WTC11 (cell line): ENCODE results near the gene ATG5. TPM values are rescaled to one million over a fixed set of nuclear protein-coding genes. Genes with fewer than 3 reads are reported as not detected.

Experiments
- ATAC-seq: fragments of 200-7000 bp; cut with Tn5 transposase; 2 replicates; pipeline ENCODE4 v1.10.0; 2021; ENCODE audit warnings: mild to moderate bottlenecking, moderate library complexity
- CTCF ChIA-PET: fragments of 300-600 bp; sonication (Branson Sonifier 250); formaldehyde crosslinking; loops from one replicate; lab custom pipeline; 2021; ENCODE audit warnings: antibody characterized with exemption; lab: Charles Lee
- POLR2A ChIA-PET: fragments of 350-600 bp; sonication (Branson Sonifier 250); formaldehyde crosslinking; loops from one replicate; lab custom pipeline; 2021; ENCODE audit warnings: antibody characterized with exemption; lab: Charles Lee
- DNase-seq: peaks from one replicate; pipeline ENCODE4 v3.0.0; 2021; ENCODE audit warnings: low spot score
- H3K27ac Mint-ChIP-seq: 2 replicates; pipeline ENCODE4 v1.8.0; 2021; ENCODE audit warnings: mixed read lengths
- H3K27me3 Mint-ChIP-seq: 2 replicates; pipeline ENCODE4 v1.8.0; 2021; ENCODE audit warnings: low read depth, mild to moderate bottlenecking, moderate library complexity, mixed read lengths
- H3K36me3 Mint-ChIP-seq: 2 replicates; pipeline ENCODE4 v1.8.0; 2021; ENCODE audit warnings: mixed read lengths
- H3K4me1 Mint-ChIP-seq: 2 replicates; pipeline ENCODE4 v1.8.0; 2022; ENCODE audit warnings: mixed read lengths
- H3K4me3 Mint-ChIP-seq: 2 replicates; pipeline ENCODE4 v1.8.0; 2021; ENCODE audit warnings: mild to moderate bottlenecking, moderate library complexity, mixed read lengths
- H3K9me3 Mint-ChIP-seq: 2 replicates; pipeline ENCODE4 v1.8.0; 2021; ENCODE audit warnings: mixed read lengths
- ATF6 ChIP-seq: sonication (generic); formaldehyde crosslinking; IDR thresholded peaks from 2 replicates; pipeline ENCODE4 v1.8.1; 2023; ENCODE audit warnings: mild to moderate bottlenecking, missing genetic modification reagents
- CBFB ChIP-seq: sonication (generic); formaldehyde crosslinking; IDR thresholded peaks from 2 replicates; pipeline ENCODE4 v1.8.1; 2022; ENCODE audit warnings: mild to moderate bottlenecking, low read depth, missing genetic modification reagents
- E2F5 ChIP-seq: sonication (generic); formaldehyde crosslinking; IDR thresholded peaks from 2 replicates; pipeline ENCODE4 v1.8.1; 2022; ENCODE audit warnings: mild to moderate bottlenecking, moderate library complexity, missing genetic modification reagents
- ELF4 ChIP-seq: sonication (generic); formaldehyde crosslinking; IDR thresholded peaks from 2 replicates; pipeline ENCODE4 v1.8.1; 2022; ENCODE audit warnings: low read depth, mild to moderate bottlenecking, moderate library complexity, missing genetic modification reagents
- ERG ChIP-seq: fragments of 250-450 bp; sonication (Bioruptor Pico); IDR thresholded peaks from 2 replicates; pipeline ENCODE4 v1.8.0; 2021; ENCODE audit warnings: mild to moderate bottlenecking
- ESRRA ChIP-seq: sonication (generic); formaldehyde crosslinking; IDR thresholded peaks from 2 replicates; pipeline ENCODE4 v1.8.1; 2022; ENCODE audit warnings: mild to moderate bottlenecking, missing genetic modification reagents, borderline replicate concordance
- ETV6 ChIP-seq: sonication (generic); formaldehyde crosslinking; IDR thresholded peaks from 2 replicates; pipeline ENCODE4 v1.8.1; 2022; ENCODE audit warnings: mild to moderate bottlenecking, missing genetic modification reagents
- FOXJ3 ChIP-seq: sonication (generic); formaldehyde crosslinking; IDR thresholded peaks from 2 replicates; pipeline ENCODE4 v1.9.0; 2021; ENCODE audit warnings: missing genetic modification reagents, mild to moderate bottlenecking, borderline replicate concordance
- GTF2I ChIP-seq: fragments of 250-450 bp; sonication (Bioruptor Pico); conservative IDR thresholded peaks from 2 replicates; pipeline ENCODE4 v1.4.0; 2021; ENCODE audit warnings: mild to moderate bottlenecking
- HMGA2 ChIP-seq: fragments of 250-450 bp; sonication (Bioruptor Pico); IDR thresholded peaks from 2 replicates; pipeline ENCODE4 v1.4.0; 2021; ENCODE audit warnings: mild to moderate bottlenecking, moderate library complexity
- KAT7 ChIP-seq: sonication (generic); formaldehyde crosslinking; IDR thresholded peaks from 2 replicates; pipeline ENCODE4 v1.8.1; 2023; ENCODE audit warnings: missing genetic modification reagents, mild to moderate bottlenecking, borderline replicate concordance
- MYBL2 ChIP-seq: sonication (generic); formaldehyde crosslinking; IDR thresholded peaks from 2 replicates; pipeline ENCODE4 v1.8.1; 2023; ENCODE audit warnings: mild to moderate bottlenecking, moderate library complexity, missing genetic modification reagents
- NFE2L1 ChIP-seq: sonication (generic); formaldehyde crosslinking; IDR thresholded peaks from 2 replicates; pipeline ENCODE4 v1.8.1; 2023; ENCODE audit warnings: missing genetic modification reagents
- NR1H2 ChIP-seq: sonication (generic); formaldehyde crosslinking; IDR thresholded peaks from 2 replicates; pipeline ENCODE4 v1.9.0; 2021; ENCODE audit warnings: mild to moderate bottlenecking, moderate library complexity, missing genetic modification reagents
- RORB ChIP-seq: fragments of 250-450 bp; sonication (Bioruptor Pico); IDR thresholded peaks from 2 replicates; pipeline ENCODE4 v1.9.0; 2021; ENCODE audit warnings: mild to moderate bottlenecking
- SOX15 ChIP-seq: fragments of 250-450 bp; sonication (Bioruptor Pico); IDR thresholded peaks from 2 replicates; pipeline ENCODE4 v1.9.0; 2021; ENCODE audit warnings: mild to moderate bottlenecking
- TCF7 ChIP-seq: sonication (generic); formaldehyde crosslinking; IDR thresholded peaks from 2 replicates; pipeline ENCODE4 v1.8.0; 2022; ENCODE audit warnings: mild to moderate bottlenecking, low read depth, missing genetic modification reagents, moderate library complexity
- TEAD1 ChIP-seq: sonication (generic); formaldehyde crosslinking; IDR thresholded peaks from 2 replicates; pipeline ENCODE4 v1.8.0; 2022; ENCODE audit warnings: mild to moderate bottlenecking, missing genetic modification reagents
- TP53 ChIP-seq: sonication (generic); formaldehyde crosslinking; IDR thresholded peaks from 2 replicates; pipeline ENCODE4 v1.8.1; 2023; ENCODE audit warnings: mild to moderate bottlenecking, missing genetic modification reagents
- USF1 ChIP-seq: sonication (generic); formaldehyde crosslinking; IDR thresholded peaks from 2 replicates; pipeline ENCODE4 v1.8.0; 2022; ENCODE audit warnings: mild to moderate bottlenecking, missing genetic modification reagents
- ZMAT4 ChIP-seq: fragments of 250-450 bp; sonication (Bioruptor Pico); IDR thresholded peaks from 2 replicates; pipeline ENCODE4 v1.9.0; 2021; ENCODE audit warnings: mild to moderate bottlenecking
- ZNF232 ChIP-seq: sonication (generic); formaldehyde crosslinking; IDR thresholded peaks from 2 replicates; pipeline ENCODE4 v1.8.0; 2022; ENCODE audit warnings: mild to moderate bottlenecking, missing genetic modification reagents
- ZNF416 ChIP-seq: fragments of 250-450 bp; sonication (Bioruptor Pico); IDR thresholded peaks from 2 replicates; pipeline ENCODE4 v1.9.0; 2021; ENCODE audit warnings: mild to moderate bottlenecking, inconsistent platforms
- ZNF425 ChIP-seq: fragments of 250-450 bp; sonication (Bioruptor Pico); conservative IDR thresholded peaks from 2 replicates; pipeline ENCODE4 v1.9.0; 2021; ENCODE audit warnings: mild to moderate bottlenecking
- ZNF671 ChIP-seq: fragments of 250-450 bp; sonication (Bioruptor Pico); IDR thresholded peaks from 2 replicates; pipeline ENCODE4 v1.8.0; 2021; ENCODE audit warnings: mild to moderate bottlenecking
- total RNA-seq: library from RNA; stranded (reverse); gene quantifications from 3 replicates; pipeline ENCODE4 v1.2.3, GENCODE V29; 2021
- TF ChIP-seq, protein P1 (sequence below): fragments of 250-450 bp; sonication (Bioruptor Pico); IDR thresholded peaks from 2 replicates; pipeline ENCODE4 v2.1.2; 2022; ENCODE audit warnings: mild to moderate bottlenecking, moderate library complexity
- TF ChIP-seq, protein P2 (sequence below): sonication (generic); formaldehyde crosslinking; IDR thresholded peaks from 2 replicates; pipeline ENCODE4 v1.8.1; 2022; ENCODE audit warnings: mild to moderate bottlenecking, missing genetic modification reagents, moderate library complexity, borderline replicate concordance

Gene ATG5
- total RNA-seq, 1 experiment from 2014 or later = 32.6 TPM

- no peak overlapping the region for H3K27ac Mint-ChIP-seq
- ChIA-PET CTCF (interaction anchor here (1.0 kb wide), 1 partner anchor 10 kb away, joined by 3 read pairs; no protein-coding TSS in a partner anchor), POLR2A (no interaction called here)
- H3K4me3 Mint-ChIP-seq = no peak overlapping the region
- DNase-seq (no peak), ATAC-seq (no peak)
- H3K27me3 Mint-ChIP-seq = no peaks in the 10 kb centered on the region
- TF ChIP-seq ZNF416 (CRISPR knock-in tag) (no peak), ZNF671 (CRISPR knock-in tag) (no peak), SOX15 (CRISPR knock-in tag) (no peak), ZMAT4 (no peak), TP53 (CRISPR knock-in tag) (no peak), GTF2I (CRISPR knock-in tag) (no peak), USF1 (CRISPR knock-in tag) (no peak), ZNF232 (no peak), E2F5 (no peak), NR1H2 (no peak), TEAD1 (CRISPR knock-in tag) (no peak)
- TF ChIP-seq, protein P1, sequence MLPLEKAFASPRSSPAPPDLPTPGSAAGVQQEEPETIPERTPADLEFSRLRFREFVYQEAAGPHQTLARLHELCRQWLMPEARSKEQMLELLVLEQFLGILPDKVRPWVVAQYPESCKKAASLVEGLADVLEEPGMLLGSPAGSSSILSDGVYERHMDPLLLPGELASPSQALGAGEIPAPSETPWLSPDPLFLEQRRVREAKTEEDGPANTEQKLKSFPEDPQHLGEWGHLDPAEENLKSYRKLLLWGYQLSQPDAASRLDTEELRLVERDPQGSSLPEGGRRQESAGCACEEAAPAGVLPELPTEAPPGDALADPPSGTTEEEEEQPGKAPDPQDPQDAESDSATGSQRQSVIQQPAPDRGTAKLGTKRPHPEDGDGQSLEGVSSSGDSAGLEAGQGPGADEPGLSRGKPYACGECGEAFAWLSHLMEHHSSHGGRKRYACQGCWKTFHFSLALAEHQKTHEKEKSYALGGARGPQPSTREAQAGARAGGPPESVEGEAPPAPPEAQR (CRISPR knock-in tag) = no peak
- TF ChIP-seq, protein P2, sequence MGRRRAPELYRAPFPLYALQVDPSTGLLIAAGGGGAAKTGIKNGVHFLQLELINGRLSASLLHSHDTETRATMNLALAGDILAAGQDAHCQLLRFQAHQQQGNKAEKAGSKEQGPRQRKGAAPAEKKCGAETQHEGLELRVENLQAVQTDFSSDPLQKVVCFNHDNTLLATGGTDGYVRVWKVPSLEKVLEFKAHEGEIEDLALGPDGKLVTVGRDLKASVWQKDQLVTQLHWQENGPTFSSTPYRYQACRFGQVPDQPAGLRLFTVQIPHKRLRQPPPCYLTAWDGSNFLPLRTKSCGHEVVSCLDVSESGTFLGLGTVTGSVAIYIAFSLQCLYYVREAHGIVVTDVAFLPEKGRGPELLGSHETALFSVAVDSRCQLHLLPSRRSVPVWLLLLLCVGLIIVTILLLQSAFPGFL = no peak
- H3K9me3 Mint-ChIP-seq = no peaks in the 10 kb centered on the region
- H3K4me1 Mint-ChIP-seq = peaks cover 9% of the 10 kb centered on the region
- 0 out of 2 replicates have a peak, but pooled peaks cover 4% of the 10 kb centered on the region for H3K36me3 Mint-ChIP-seq
Observed at GRCh38 chr6:106185615-106186014, 139.9 kb downstream of the ATG5 start.

DNA sequence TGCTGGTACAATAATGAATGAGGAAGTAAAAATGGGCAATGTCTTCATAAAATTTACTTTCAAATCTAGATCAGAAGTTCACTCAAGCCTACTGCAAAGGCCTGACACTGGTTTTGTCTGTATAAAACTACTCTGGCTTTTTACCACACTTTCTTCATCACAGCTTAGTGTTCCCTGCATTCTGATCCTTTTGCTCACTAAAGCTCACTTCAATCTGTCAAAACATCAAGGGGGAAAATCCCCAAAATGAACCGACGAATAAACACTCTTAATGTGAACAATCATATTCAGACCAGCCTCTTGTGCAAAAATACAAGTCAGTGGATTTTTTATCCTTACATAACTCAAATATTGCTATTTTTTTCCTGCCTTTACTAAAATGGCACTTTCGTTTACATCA lies 140.9 kb downstream of the ATG5 start:
- POLR2A ChIA-PET = no interaction called here
- Mint-ChIP-seq H3K4me3 (no peak overlapping the region), H3K27me3 (no peaks in the 10 kb centered on the region), H3K9me3 (no peaks in the 10 kb centered on the region), H3K4me1 (peaks cover 9% of the 10 kb centered on the region), H3K36me3 (0 out of 2 replicates have a peak, but pooled peaks cover 4% of the 10 kb centered on the region), H3K27ac (no peak overlapping the region)
- no peak for ATAC-seq
- CTCF ChIA-PET = no interaction called here
- no peak for DNase-seq
- TF ChIP-seq ATF6 (no peak), CBFB (CRISPR knock-in tag) (no peak), ELF4 (CRISPR knock-in tag) (no peak), HMGA2 (CRISPR knock-in tag) (no peak), MYBL2 (CRISPR knock-in tag) (no peak), ESRRA (CRISPR knock-in tag) (no peak), KAT7 (no peak), TCF7 (no peak), ZNF425 (CRISPR knock-in tag) (no peak), ERG (no peak), RORB (no peak), SOX15 (CRISPR knock-in tag) (no peak), ETV6 (CRISPR knock-in tag) (no peak), FOXJ3 (no peak), NFE2L1 (CRISPR knock-in tag) (no peak)
